K562 (cell line): ENCODE data around the gene GHRL. TPM values are rescaled to one million over a fixed set of nuclear protein-coding genes. Genes with fewer than 3 reads are reported as not detected.
A peak's percentile ranks its signal among the peaks of the same experiment; 100 is the strongest.

Experiments used
- E2F3 ChIP-seq: fragments of 250-450 bp; sonication (Bioruptor Pico); IDR thresholded peaks from 2 replicates; pipeline ENCODE4 v1.4.0; 2020; ENCODE audit warnings: mild to moderate bottlenecking
- ELK3 ChIP-seq: fragments of 450-650 bp; formaldehyde crosslinking; IDR thresholded peaks from 2 replicates; pipeline ENCODE4 v1.4.0; 2020; ENCODE audit warnings: mild to moderate bottlenecking
- MECOM ChIP-seq: fragments of 250-450 bp; sonication (Bioruptor Pico); IDR thresholded peaks from 2 replicates; pipeline ENCODE4 v1.8.0; 2022; ENCODE audit warnings: inconsistent platforms
- NR2C1 ChIP-seq, 2 experiments: fragments of 450-650 bp; IDR thresholded peaks; 2 replicates each; pipeline ENCODE4 v1.6.1; 2017; ENCODE audit warnings: mild to moderate bottlenecking in 2 of 2, antibody characterized with exemption in 1 of 2, inconsistent platforms in 1 of 2, missing compliant biosample characterization in 1 of 2, missing genetic modification characterization in 1 of 2
- PREB ChIP-seq: sonication (generic); formaldehyde crosslinking; IDR thresholded peaks from 2 replicates; pipeline ENCODE4 v1.8.1; 2023; ENCODE audit warnings: mild to moderate bottlenecking, missing genetic modification reagents
- SMARCE1 ChIP-seq: fragments of 450-650 bp; IDR thresholded peaks from 2 replicates; pipeline ENCODE4 v1.7.1; 2016; ENCODE audit warnings: mild to moderate bottlenecking
- SNRNP70 ChIP-seq: fragments of 200-400 bp; formaldehyde crosslinking; optimal IDR thresholded peaks from 2 replicates; pipeline ENCODE3; 2017; ENCODE audit warnings: low read depth, low read length
- STAT5A ChIP-seq: IDR thresholded peaks from 2 replicates; pipeline ENCODE4 v1.6.1; 2012; ENCODE audit warnings: low read length, inconsistent platforms, borderline replicate concordance
- TAF15 ChIP-seq: fragments of 200-400 bp; formaldehyde crosslinking; IDR thresholded peaks from 2 replicates; pipeline ENCODE4 v1.6.1; 2017; ENCODE audit warnings: mild to moderate bottlenecking, low read depth, low read length, moderate library complexity
- ZNF140 ChIP-seq: fragments of 250-450 bp; sonication (Bioruptor Pico); IDR thresholded peaks from 2 replicates; pipeline ENCODE4 v1.8.0; 2021; ENCODE audit warnings: moderate library complexity, mild to moderate bottlenecking, inconsistent platforms
- ZNF316 ChIP-seq: fragments of 450-650 bp; IDR thresholded peaks from 2 replicates; pipeline ENCODE4 v1.6.1; 2016
- ZNF551 ChIP-seq: fragments of 250-450 bp; sonication (Bioruptor Pico); IDR thresholded peaks from 2 replicates; pipeline ENCODE4 v1.5.0; 2021; ENCODE audit warnings: mild to moderate bottlenecking, moderate library complexity
- polyA plus RNA-seq, 8 experiments: library from polyadenylated mRNA; depleted of rRNA in 4 of 8; stranded (reverse) in 5 of 8; unstranded in 3 of 8; fragments of >200 nt; fragmentation: Nextera tagmentation in 2 of 8; fragmentation: Illumina TruSeq in 1 of 8; extraction: Ambion mirVana in 2 of 8; extraction: Trizol in 1 of 8; gene quantifications; 2 replicates each; pipeline versions ENCODE4 v1.2.1 to v1.2.3, GENCODE V29; 2011 to 2014; ENCODE audit warnings: inconsistent platforms in 1 of 8, missing spikeins in 1 of 8
- total RNA-seq, 7 experiments: library from RNA; depleted of rRNA in 6 of 7; stranded (reverse); fragments of >200 nt in 6 of 7; fragmentation: Illumina TruSeq in 2 of 7; extraction: Trizol in 2 of 7; gene quantifications; 2 replicates each; pipeline versions ENCODE4 v1.2.1 to v1.2.3, GENCODE V29; 2011 to 2021; ENCODE audit warnings: low replicate concordance in 1 of 7
- TF ChIP-seq, protein P1 (sequence below), 3 experiments: fragments of 200-800 bp in 1 of 3; fragments of 250-450 bp in 1 of 3; fragments of 450-650 bp in 1 of 3; sonication (Bioruptor Pico) in 1 of 3; sonication (Bioruptor generic) in 1 of 3; formaldehyde crosslinking in 1 of 3; IDR thresholded peaks; 2 replicates each; pipeline versions ENCODE4 v1.6.1 to v1.8.0; 2016 to 2022; ENCODE audit warnings: mild to moderate bottlenecking in 2 of 3, missing genetic modification characterization in 2 of 3, missing compliant biosample characterization in 1 of 3, moderate library complexity in 1 of 3
- TF ChIP-seq, protein P2 (sequence below): sonication (generic); formaldehyde crosslinking; IDR thresholded peaks from 2 replicates; pipeline ENCODE4 v1.8.0; 2022; ENCODE audit warnings: mild to moderate bottlenecking, missing genetic modification reagents
- TF ChIP-seq, protein P3 (sequence below): fragments of 250-450 bp; sonication (Bioruptor Pico); IDR thresholded peaks from 2 replicates; pipeline ENCODE4 v1.8.0; 2022; ENCODE audit warnings: inconsistent platforms, mild to moderate bottlenecking, moderate library complexity, borderline replicate concordance

Gene GHRL
- total and polyA plus RNA-seq, 9 of the 15 experiments (the other 6 are each of a cell fraction or from before 2014, with no cell fraction given): 0.08 to 0.29 (median 0.15) TPM; not detected in 5

- TF ChIP-seq, protein P1, sequence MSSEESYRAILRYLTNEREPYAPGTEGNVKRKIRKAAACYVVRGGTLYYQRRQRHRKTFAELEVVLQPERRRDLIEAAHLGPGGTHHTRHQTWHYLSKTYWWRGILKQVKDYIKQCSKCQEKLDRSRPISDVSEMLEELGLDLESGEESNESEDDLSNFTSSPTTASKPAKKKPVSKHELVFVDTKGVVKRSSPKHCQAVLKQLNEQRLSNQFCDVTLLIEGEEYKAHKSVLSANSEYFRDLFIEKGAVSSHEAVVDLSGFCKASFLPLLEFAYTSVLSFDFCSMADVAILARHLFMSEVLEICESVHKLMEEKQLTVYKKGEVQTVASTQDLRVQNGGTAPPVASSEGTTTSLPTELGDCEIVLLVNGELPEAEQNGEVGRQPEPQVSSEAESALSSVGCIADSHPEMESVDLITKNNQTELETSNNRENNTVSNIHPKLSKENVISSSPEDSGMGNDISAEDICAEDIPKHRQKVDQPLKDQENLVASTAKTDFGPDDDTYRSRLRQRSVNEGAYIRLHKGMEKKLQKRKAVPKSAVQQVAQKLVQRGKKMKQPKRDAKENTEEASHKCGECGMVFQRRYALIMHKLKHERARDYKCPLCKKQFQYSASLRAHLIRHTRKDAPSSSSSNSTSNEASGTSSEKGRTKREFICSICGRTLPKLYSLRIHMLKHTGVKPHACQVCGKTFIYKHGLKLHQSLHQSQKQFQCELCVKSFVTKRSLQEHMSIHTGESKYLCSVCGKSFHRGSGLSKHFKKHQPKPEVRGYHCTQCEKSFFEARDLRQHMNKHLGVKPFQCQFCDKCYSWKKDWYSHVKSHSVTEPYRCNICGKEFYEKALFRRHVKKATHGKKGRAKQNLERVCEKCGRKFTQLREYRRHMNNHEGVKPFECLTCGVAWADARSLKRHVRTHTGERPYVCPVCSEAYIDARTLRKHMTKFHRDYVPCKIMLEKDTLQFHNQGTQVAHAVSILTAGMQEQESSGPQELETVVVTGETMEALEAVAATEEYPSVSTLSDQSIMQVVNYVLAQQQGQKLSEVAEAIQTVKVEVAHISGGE (CRISPR knock-in tag; IDR thresholded peaks at IDR 0.05): no peak
- TF ChIP-seq ZNF140 (CRISPR knock-in tag) (no peak), ZNF316 (no peak), TAF15 (no peak), MECOM (no peak), PREB (CRISPR knock-in tag) (no peak), ELK3 (no peak), E2F3 (no peak), STAT5A (no peak), SNRNP70 (no peak), NR2C1 (IDR thresholded peaks at IDR 0.05) (no peak), NR2C1 (tag; IDR thresholded peaks at IDR 0.05) (0 out of 2 replicates have a peak, but pooled peaks have one; percentile 1), ZNF551 (CRISPR knock-in tag) (no peak), SMARCE1 (0 out of 2 replicates have a peak, but pooled peaks have one; percentile 27)
- TF ChIP-seq, protein P2, sequence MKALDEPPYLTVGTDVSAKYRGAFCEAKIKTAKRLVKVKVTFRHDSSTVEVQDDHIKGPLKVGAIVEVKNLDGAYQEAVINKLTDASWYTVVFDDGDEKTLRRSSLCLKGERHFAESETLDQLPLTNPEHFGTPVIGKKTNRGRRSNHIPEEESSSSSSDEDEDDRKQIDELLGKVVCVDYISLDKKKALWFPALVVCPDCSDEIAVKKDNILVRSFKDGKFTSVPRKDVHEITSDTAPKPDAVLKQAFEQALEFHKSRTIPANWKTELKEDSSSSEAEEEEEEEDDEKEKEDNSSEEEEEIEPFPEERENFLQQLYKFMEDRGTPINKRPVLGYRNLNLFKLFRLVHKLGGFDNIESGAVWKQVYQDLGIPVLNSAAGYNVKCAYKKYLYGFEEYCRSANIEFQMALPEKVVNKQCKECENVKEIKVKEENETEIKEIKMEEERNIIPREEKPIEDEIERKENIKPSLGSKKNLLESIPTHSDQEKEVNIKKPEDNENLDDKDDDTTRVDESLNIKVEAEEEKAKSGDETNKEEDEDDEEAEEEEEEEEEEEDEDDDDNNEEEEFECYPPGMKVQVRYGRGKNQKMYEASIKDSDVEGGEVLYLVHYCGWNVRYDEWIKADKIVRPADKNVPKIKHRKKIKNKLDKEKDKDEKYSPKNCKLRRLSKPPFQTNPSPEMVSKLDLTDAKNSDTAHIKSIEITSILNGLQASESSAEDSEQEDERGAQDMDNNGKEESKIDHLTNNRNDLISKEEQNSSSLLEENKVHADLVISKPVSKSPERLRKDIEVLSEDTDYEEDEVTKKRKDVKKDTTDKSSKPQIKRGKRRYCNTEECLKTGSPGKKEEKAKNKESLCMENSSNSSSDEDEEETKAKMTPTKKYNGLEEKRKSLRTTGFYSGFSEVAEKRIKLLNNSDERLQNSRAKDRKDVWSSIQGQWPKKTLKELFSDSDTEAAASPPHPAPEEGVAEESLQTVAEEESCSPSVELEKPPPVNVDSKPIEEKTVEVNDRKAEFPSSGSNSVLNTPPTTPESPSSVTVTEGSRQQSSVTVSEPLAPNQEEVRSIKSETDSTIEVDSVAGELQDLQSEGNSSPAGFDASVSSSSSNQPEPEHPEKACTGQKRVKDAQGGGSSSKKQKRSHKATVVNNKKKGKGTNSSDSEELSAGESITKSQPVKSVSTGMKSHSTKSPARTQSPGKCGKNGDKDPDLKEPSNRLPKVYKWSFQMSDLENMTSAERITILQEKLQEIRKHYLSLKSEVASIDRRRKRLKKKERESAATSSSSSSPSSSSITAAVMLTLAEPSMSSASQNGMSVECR (CRISPR knock-in tag): peak; percentile 71; the same call in 1 of the 2 replicates
- TF ChIP-seq, protein P3, sequence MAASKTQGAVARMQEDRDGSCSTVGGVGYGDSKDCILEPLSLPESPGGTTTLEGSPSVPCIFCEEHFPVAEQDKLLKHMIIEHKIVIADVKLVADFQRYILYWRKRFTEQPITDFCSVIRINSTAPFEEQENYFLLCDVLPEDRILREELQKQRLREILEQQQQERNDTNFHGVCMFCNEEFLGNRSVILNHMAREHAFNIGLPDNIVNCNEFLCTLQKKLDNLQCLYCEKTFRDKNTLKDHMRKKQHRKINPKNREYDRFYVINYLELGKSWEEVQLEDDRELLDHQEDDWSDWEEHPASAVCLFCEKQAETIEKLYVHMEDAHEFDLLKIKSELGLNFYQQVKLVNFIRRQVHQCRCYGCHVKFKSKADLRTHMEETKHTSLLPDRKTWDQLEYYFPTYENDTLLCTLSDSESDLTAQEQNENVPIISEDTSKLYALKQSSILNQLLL (CRISPR knock-in tag): no peak
Observed at GRCh38 chr3:10248984-10249748, 43.6 kb downstream of the GHRL start (continued).
